Kidney (tissue), 14 donors: ENCODE measurements around the gene F10. TPM values are rescaled to one million over a fixed set of nuclear protein-coding genes. Genes with fewer than 3 reads are reported as not detected.
"Not testable (repeated sequence)": the region's sequence is repeated elsewhere in the genome, so short reads cannot be mapped to it uniquely, and the experiment has no call there.

Experiments used
- DNase-seq, 5 donors: peaks; one replicate each; pipeline ENCODE4 v3.0.0-alpha.2; 2013 to 2020
- FAIRE-seq: peaks from 2 replicates; lab custom pipeline; 2012; peaks lifted over from hg19 to GRCh38; lab: Jason Lieb, UNC
- H3K27ac ChIP-seq, 2 donors: one replicate each; pipeline ENCODE4 v1.7.0; 2013; ENCODE audit warnings: low read depth in 2 of 2, low read length in 2 of 2, inconsistent platforms in 1 of 2
- H3K27me3 ChIP-seq: one replicate; pipeline ENCODE4 v1.7.1; 2013; ENCODE audit warnings: low read length, inconsistent platforms; ENCODE audit not compliant: control insufficient read depth, insufficient read depth
- H3K36me3 ChIP-seq, 3 donors: one replicate each; pipeline versions ENCODE4 v1.7.0 to v1.7.1; 2013; ENCODE audit warnings: low read length in 3 of 3, control low read depth in 1 of 3, inconsistent platforms in 1 of 3; ENCODE audit not compliant: insufficient read depth in 3 of 3, control insufficient read depth in 2 of 3
- H3K4me1 ChIP-seq, 3 donors: one replicate each; pipeline versions ENCODE4 v1.7.0 to v1.7.1; 2013; ENCODE audit warnings: low read length in 3 of 3, inconsistent platforms in 1 of 3, low read depth in 1 of 3; ENCODE audit not compliant: control insufficient read depth in 2 of 3, insufficient read depth in 2 of 3
- H3K4me3 ChIP-seq, 3 donors: one replicate each; pipeline versions ENCODE4 v1.7.0 to v1.8.1; 2013; ENCODE audit warnings: low read length in 3 of 3, control low read depth in 1 of 3, inconsistent platforms in 1 of 3
- H3K9ac ChIP-seq, 3 donors: one replicate each; pipeline versions ENCODE4 v1.7.0 to v1.7.1; 2013; ENCODE audit warnings: low read length in 3 of 3, control low read depth in 1 of 3, inconsistent platforms in 1 of 3
- H3K9me3 ChIP-seq, 3 donors: one replicate each; pipeline versions ENCODE4 v1.7.0 to v1.7.1; 2013; ENCODE audit warnings: low read length in 3 of 3, control low read depth in 1 of 3, inconsistent platforms in 1 of 3; ENCODE audit not compliant: control insufficient read depth in 2 of 3, insufficient read depth in 1 of 3
- CTCF ChIP-seq: IDR thresholded peaks from 3 replicates; pipeline ENCODE4 v1.5.1; 2012; ENCODE audit warnings: mild to moderate bottlenecking, moderate library complexity, borderline replicate concordance; ENCODE audit not compliant: insufficient read depth; ENCODE audit errors: extremely low read depth
- intact Hi-C: fragments of 100-400 bp; cut with DNase I; formaldehyde crosslinking; loops from one replicate; pipeline ENCODE4 v1.11.1; 2022
- polyA plus RNA-seq: library from polyadenylated mRNA; stranded (reverse); fragments of 350-450 nt; fragmentation: Illumina TruSeq; extraction: RNeasy Lipid Tissue Mini Kit (QIAGEN cat#74804); gene quantifications from one replicate; pipeline ENCODE4 v1.2.3, GENCODE V29; 2014; ENCODE audit warnings: low read depth, low replicate concordance; ENCODE audit not compliant: insufficient read depth
- total RNA-seq: library from RNA; stranded (reverse); fragmentation: NEBNext Ultra II Directional; extraction: Animal tissue kit (Norgen Biotek cat#: 25700); gene quantifications from one replicate; pipeline ENCODE4 v1.2.1, GENCODE V29; 2021
- donor health status: control.
- donor health status: control.
- donor health status: control.
- donor health status: control.
- donor health status: control.
- donor health status: DM: yes; HTN: yes; CAD: no.
- donor health status: Normal renal cell carcinoma (clear cell type).

F10 gene
- total and polyA plus RNA-seq, 2 donors from 2014 or later = 5.1 to 6.8 TPM

GRCh38 chr13:113105921-113106452 is 16.6 kb upstream of the F10 start:
- Histone ChIP-seq H3K27me3 (no peaks in the 10 kb centered on the region), H3K9me3 (no peaks in the 10 kb centered on the region), H3K4me3 (no peak overlapping the region), H3K27ac (no peak overlapping the region), H3K4me1 (peaks cover 0 to 3% (median 0%) of the 10 kb centered on the region in 3 donors), H3K9ac (no peak overlapping the region), H3K36me3 (no peaks in the 10 kb centered on the region)
- TF ChIP-seq CTCF = no peak
- no peak for DNase-seq
- intact Hi-C loops = no loop called here
- FAIRE-seq = no peak

GRCh38 chr13:113106711-113107351 is 15.8 kb upstream of the F10 start:
- Histone ChIP-seq H3K9ac (no peak overlapping the region), H3K4me3 (no peak overlapping the region), H3K36me3 (no peaks in the 10 kb centered on the region), H3K9me3 (no peaks in the 10 kb centered on the region), H3K27me3 (no peaks in the 10 kb centered on the region), H3K4me1 (peaks cover 0 to 3% (median 0%) of the 10 kb centered on the region in 3 donors), H3K27ac (no peak overlapping the region)
- DNase-seq (peak in 2 of 5 donors; percentile 54 to 61), FAIRE-seq (no peak)
- TF ChIP-seq CTCF = no peak
- intact Hi-C loops = no loop called here

- intact Hi-C loops, H3K36me3 ChIP-seq, H3K9me3 ChIP-seq, H3K9ac ChIP-seq, FAIRE-seq, H3K27ac ChIP-seq, H3K27me3 ChIP-seq, H3K4me3 ChIP-seq, H3K4me1 ChIP-seq: not testable (repeated sequence)
- peak in 1 of 5 donors; percentile 15 for DNase-seq
Measured at GRCh38 chr13:113108521-113108920, 14.1 kb upstream of the F10 start.

- FAIRE-seq = no peak
- Histone ChIP-seq H3K4me1 (peaks cover 0 to 3% (median 0%) of the 10 kb centered on the region in 3 donors), H3K4me3 (no peak overlapping the region), H3K27ac (no peak overlapping the region), H3K9ac (no peak overlapping the region), H3K9me3 (no peaks in the 10 kb centered on the region), H3K36me3 (no peaks in the 10 kb centered on the region), H3K27me3 (no peaks in the 10 kb centered on the region)
- DNase-seq = peak in 2 of 5 donors; percentile 64 to 74
- TF ChIP-seq CTCF = no peak
- intact Hi-C loops = no loop called here
Measured at GRCh38 chr13:113109151-113110047, 13.2 kb upstream of the F10 start.
